Measurements from ENCODE around the gene TMEM143.

Gene TMEM143

GRCh38 chr19:48290771-48291488, 72.8 kb downstream of the TMEM143 start:
- DNase-seq = peak; percentile 92

DNA sequence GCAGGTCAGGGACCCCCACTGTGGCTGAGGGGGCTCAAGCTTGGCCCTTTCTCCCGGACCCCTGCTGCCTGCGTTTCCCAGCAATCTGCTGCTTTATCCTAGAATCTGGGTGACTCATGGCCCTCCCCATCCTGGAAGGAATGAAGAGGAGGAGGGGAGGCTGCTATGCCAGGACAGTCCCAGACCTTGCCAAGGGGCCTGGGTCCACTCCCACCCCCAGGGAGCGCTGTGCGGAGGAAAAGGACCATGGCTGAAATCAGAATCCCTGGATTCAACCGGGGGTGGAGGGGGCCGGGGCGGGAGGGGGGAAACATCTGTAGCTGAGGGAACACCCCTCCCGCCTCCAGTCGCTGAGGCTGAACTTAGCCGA, 73.4 kb downstream of the TMEM143 start:
- DNase-seq = peak; percentile 22

DNA sequence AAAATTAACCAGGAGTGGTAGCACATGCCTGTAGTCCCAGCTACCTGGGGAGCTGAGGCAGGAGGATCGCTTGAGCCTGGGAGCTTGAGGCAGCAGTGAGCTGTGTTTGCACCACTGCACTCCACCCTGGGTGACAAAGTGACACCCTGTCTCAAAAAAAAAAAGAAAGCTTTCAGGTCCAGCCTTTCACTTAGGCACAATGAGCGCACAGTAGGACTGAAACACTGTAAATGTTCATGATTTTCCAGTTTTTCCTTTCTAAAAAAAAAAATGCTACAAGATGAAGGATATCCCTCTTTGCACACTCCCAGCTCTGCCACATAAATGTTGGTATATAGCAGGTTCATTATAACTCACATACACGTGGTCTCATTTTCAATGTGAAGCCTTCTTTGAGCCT, 76.0 kb downstream of the TMEM143 start:
- DNase-seq = no peak

DNA sequence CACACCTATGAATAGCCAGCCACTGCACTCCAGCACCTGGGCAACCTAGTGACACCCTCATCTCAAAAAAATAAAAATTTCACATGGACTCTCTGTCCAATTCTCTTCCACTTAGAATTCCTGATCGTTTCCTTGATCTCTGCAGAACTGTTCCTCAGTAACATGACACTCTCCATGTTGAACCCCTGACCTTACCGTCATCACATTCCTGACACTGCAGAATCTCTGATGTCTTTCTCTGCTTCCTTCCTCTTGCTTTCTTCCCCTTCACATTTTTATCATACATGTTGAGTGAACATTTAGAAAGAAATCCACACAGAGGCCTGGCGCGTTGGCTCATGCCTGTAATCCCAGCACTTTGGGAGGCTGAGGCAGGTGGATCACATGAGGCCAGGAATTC, 78.8 kb downstream of the TMEM143 start:
- no peak for DNase-seq

DNA sequence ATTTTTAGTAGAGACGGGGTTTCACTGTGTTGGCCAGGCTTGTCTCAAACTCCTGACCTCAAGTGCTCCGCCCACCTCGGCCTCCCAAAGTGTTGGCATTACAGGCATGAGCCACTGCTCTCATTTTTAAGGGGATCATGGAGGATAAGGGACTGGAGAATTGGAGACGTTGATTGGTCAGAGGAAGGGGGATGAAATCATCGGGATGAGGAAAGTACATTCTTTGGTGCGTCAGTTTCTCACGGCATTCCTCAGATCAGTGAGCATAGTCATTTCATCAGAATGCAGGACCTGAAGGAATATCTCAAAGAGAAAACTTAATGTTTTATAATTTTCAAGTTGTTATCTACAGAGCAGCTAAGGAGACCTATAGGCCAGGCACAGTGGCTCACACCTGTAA, 79.8 kb downstream of the TMEM143 start:
- no peak for DNase-seq
